H9 (cell line): ENCODE measurements around the gene BACH1. TPM values are rescaled to one million over a fixed set of nuclear protein-coding genes. Genes with fewer than 3 reads are reported as not detected.

Source experiments
- DNase-seq: peaks from one replicate; pipeline ENCODE4 v3.0.0-alpha.2; 2017
- H2AFZ ChIP-seq: one replicate; pipeline ENCODE4 v1.6.1; 2013; ENCODE audit warnings: mild to moderate bottlenecking, low read length, control low read depth, moderate library complexity
- H2AK5ac ChIP-seq: 2 replicates; pipeline ENCODE4 v1.6.1; 2013; ENCODE audit warnings: low read length, control low read depth, mixed read lengths; ENCODE audit not compliant: insufficient read length
- H2BK120ac ChIP-seq: one replicate; pipeline ENCODE4 v1.6.1; 2013; ENCODE audit warnings: low read depth, mild to moderate bottlenecking, low read length, control low read depth, inconsistent platforms; ENCODE audit not compliant: poor library complexity, severe bottlenecking
- H2BK12ac ChIP-seq: 2 replicates; pipeline ENCODE4 v1.6.1; 2013; ENCODE audit warnings: low read length, control low read depth, mixed read lengths, low read depth; ENCODE audit not compliant: insufficient read length
- H2BK15ac ChIP-seq: 2 replicates; pipeline ENCODE4 v1.6.1; 2013; ENCODE audit warnings: low read depth, low read length, control low read depth
- H2BK20ac ChIP-seq: one replicate; pipeline ENCODE4 v1.6.1; 2013; ENCODE audit warnings: low read depth, mild to moderate bottlenecking, low read length, control low read depth, inconsistent platforms; ENCODE audit not compliant: poor library complexity, severe bottlenecking
- H2BK5ac ChIP-seq: 2 replicates; pipeline ENCODE4 v1.6.1; 2013; ENCODE audit warnings: low read length, control low read depth, mixed read lengths; ENCODE audit not compliant: insufficient read length
- H3K14ac ChIP-seq: 2 replicates; pipeline ENCODE4 v1.6.1; 2013; ENCODE audit warnings: low read length, control low read depth; ENCODE audit not compliant: insufficient read depth
- H3K18ac ChIP-seq: 2 replicates; pipeline ENCODE4 v1.6.1; 2013; ENCODE audit warnings: low read depth, mild to moderate bottlenecking, mixed read lengths, low read length, control low read depth; ENCODE audit not compliant: insufficient read length
- H3K23ac ChIP-seq: 2 replicates; pipeline ENCODE4 v1.6.1; 2013; ENCODE audit warnings: low read length, control low read depth, mixed read lengths, low read depth; ENCODE audit not compliant: insufficient read length
- H3K23me2 ChIP-seq: 2 replicates; pipeline ENCODE4 v1.6.1; 2013; ENCODE audit warnings: low read depth, mild to moderate bottlenecking, mixed read lengths, low read length, control low read depth; ENCODE audit not compliant: insufficient read length, poor library complexity, severe bottlenecking
- H3K27ac ChIP-seq: 2 replicates; pipeline ENCODE4 v1.5.1; 2013; ENCODE audit warnings: low read length, control low read depth, mixed read lengths, low read depth; ENCODE audit not compliant: insufficient read length
- H3K27me3 ChIP-seq: 2 replicates; pipeline ENCODE4 v1.6.1; 2013; ENCODE audit warnings: low read length, control low read depth, inconsistent platforms; ENCODE audit not compliant: insufficient read depth
- H3K4ac ChIP-seq: 2 replicates; pipeline ENCODE4 v1.6.1; 2013; ENCODE audit warnings: low read depth, mild to moderate bottlenecking, control low read depth, inconsistent platforms, low read length, moderate library complexity
- H3K4me1 ChIP-seq: 2 replicates; pipeline ENCODE4 v1.6.1; 2013; ENCODE audit warnings: low read length, control low read depth, inconsistent platforms; ENCODE audit not compliant: insufficient read depth
- H3K4me2 ChIP-seq: 2 replicates; pipeline ENCODE4 v1.6.1; 2013; ENCODE audit warnings: low read length, control low read depth, mixed read lengths; ENCODE audit not compliant: insufficient read length, insufficient read depth
- H3K56ac ChIP-seq: 2 replicates; pipeline ENCODE4 v1.6.1; 2013; ENCODE audit warnings: low read depth, mild to moderate bottlenecking, mixed read lengths, low read length, control low read depth; ENCODE audit not compliant: insufficient read length
- H3K79me1 ChIP-seq: 2 replicates; pipeline ENCODE4 v1.6.1; 2013; ENCODE audit warnings: low read depth, mild to moderate bottlenecking, moderate library complexity, low read length, control low read depth, inconsistent platforms; ENCODE audit not compliant: insufficient read depth, poor library complexity, severe bottlenecking
- H3K79me2 ChIP-seq: 2 replicates; pipeline ENCODE4 v1.6.1; 2013; ENCODE audit warnings: low read length, control low read depth, inconsistent platforms; ENCODE audit not compliant: insufficient read depth
- H3K9ac ChIP-seq: 2 replicates; pipeline ENCODE4 v1.6.1; 2013; ENCODE audit warnings: low read length, control low read depth, mixed read lengths; ENCODE audit not compliant: insufficient read length; ENCODE audit errors: extremely low read depth
- H3K9me3 ChIP-seq: one replicate; pipeline ENCODE4 v1.6.1; 2013; ENCODE audit warnings: low read depth, low read length, inconsistent platforms; ENCODE audit not compliant: control insufficient read depth
- H3T11ph ChIP-seq: one replicate; pipeline ENCODE4 v1.6.1; 2013; ENCODE audit warnings: mild to moderate bottlenecking, low read length, control low read depth, inconsistent platforms
- H4K20me1 ChIP-seq: one replicate; pipeline ENCODE4 v1.6.1; 2013; ENCODE audit not compliant: control insufficient read depth, insufficient read length, insufficient read depth
- H4K5ac ChIP-seq: 2 replicates; pipeline ENCODE4 v1.6.1; 2013; ENCODE audit warnings: low read depth, mild to moderate bottlenecking, mixed read lengths, low read length, control low read depth; ENCODE audit not compliant: insufficient read length
- H4K8ac ChIP-seq: replicated peaks from 2 replicates; pipeline ENCODE4 v1.6.1; 2013; ENCODE audit warnings: low read length, control low read depth, mixed read lengths, low read depth; ENCODE audit not compliant: insufficient read length
- H4K91ac ChIP-seq: 2 replicates; pipeline ENCODE4 v1.6.1; 2013; ENCODE audit warnings: low read depth, mild to moderate bottlenecking, moderate library complexity, mixed read lengths, low read length, control low read depth; ENCODE audit not compliant: insufficient read length
- H3K27ac Mint-ChIP-seq, 3 experiments: 2 replicates in 2 of 3; 3 replicates in 1 of 3; pipeline ENCODE4 v1.8.0; 2020 to 2021; ENCODE audit warnings: mixed read lengths in 3 of 3, mild to moderate bottlenecking in 1 of 3, moderate library complexity in 1 of 3
- H3K27me3 Mint-ChIP-seq: 2 replicates; pipeline ENCODE4 v1.8.0; 2021; ENCODE audit warnings: low read depth, mild to moderate bottlenecking, moderate library complexity, mixed read lengths
- H3K36me3 Mint-ChIP-seq, 3 experiments: 2 replicates in 2 of 3; 3 replicates in 1 of 3; pipeline ENCODE4 v1.8.0; 2020 to 2021; ENCODE audit warnings: low read depth in 3 of 3, mixed read lengths in 3 of 3; ENCODE audit not compliant: insufficient read depth in 1 of 3
- H3K4me1 Mint-ChIP-seq, 2 experiments: 2 replicates each; pipeline ENCODE4 v1.8.0; 2020; ENCODE audit warnings: mixed read lengths in 2 of 2
- H3K4me3 Mint-ChIP-seq, 2 experiments: 2 replicates in 1 of 2; 3 replicates in 1 of 2; pipeline ENCODE4 v1.8.0; 2020 to 2021; ENCODE audit warnings: mild to moderate bottlenecking in 2 of 2, mixed read lengths in 2 of 2, moderate library complexity in 1 of 2
- H3K9me3 Mint-ChIP-seq, 2 experiments: 2 replicates in 1 of 2; 3 replicates in 1 of 2; pipeline ENCODE4 v1.8.0; 2020; ENCODE audit warnings: mild to moderate bottlenecking in 2 of 2, mixed read lengths in 2 of 2, moderate library complexity in 1 of 2
- CTCF ChIP-seq: fragments of 200-600 bp; sonication (generic); conservative IDR thresholded peaks from 3 replicates; pipeline ENCODE4 v1.8.0; 2021; ENCODE audit warnings: antibody characterized with exemption, mild to moderate bottlenecking
- WGBS: extraction: QIAGEN DNeasy Blood & Tissue Kit; methylation state at CpG from one replicate; pipeline ENCODE4 v1.1.7; 2013; ENCODE audit warnings: missing lambda C conversion rate, low lambda C conversion rate, mixed read lengths; ENCODE audit not compliant: insufficient read length; ENCODE audit errors: extremely low coverage; 5-methylcytosine and 5-hydroxymethylcytosine counted together
- total RNA-seq: library from RNA; stranded (reverse); gene quantifications from 2 replicates; pipeline ENCODE4 v1.2.1, GENCODE V29; 2021

The BACH1 gene
- total RNA-seq, 1 experiment from 2014 or later = 42.4 TPM

- Histone ChIP-seq H4K91ac (no peak overlapping the region), H2BK120ac (no peak overlapping the region), H2BK15ac (no peak overlapping the region), H2BK12ac (no peak overlapping the region), H3K9ac (no peak overlapping the region), H3K23me2 (no peaks in the 10 kb centered on the region), H2AK5ac (no peak overlapping the region), H3K14ac (no peak overlapping the region), H4K5ac (no peak overlapping the region), H3K79me1 (peaks cover 5% of the 10 kb centered on the region), H3K9me3 (no peaks in the 10 kb centered on the region), H3K56ac (no peak overlapping the region), H3K4ac (no peak overlapping the region), H4K20me1 (no peaks in the 10 kb centered on the region), H2BK5ac (no peak overlapping the region), H3K27me3 (no peaks in the 10 kb centered on the region), H2BK20ac (no peak overlapping the region), H3K23ac (no peak overlapping the region), H3K4me2 (no peak overlapping the region), H3K27ac (no peak overlapping the region), H2AFZ (no peak overlapping the region), H4K8ac (no peak overlapping the region), H3K4me1 (no peaks in the 10 kb centered on the region), H3T11ph (no peak overlapping the region), H3K18ac (no peak overlapping the region), H3K79me2 (peaks cover 16% of the 10 kb centered on the region)
- 100% methylated on average over 1 of the region's 6 CpGs for WGBS
- Mint-ChIP-seq H3K9me3 (no peaks in the 10 kb centered on the region), H3K36me3 (peaks cover 22 to 30% (median 22%) of the 10 kb centered on the region in 3 experiments), H3K4me1 (peaks cover 7 to 11% of the 10 kb centered on the region in 2 experiments; a peak in 3 of 4 replicates), H3K27me3 (no peaks in the 10 kb centered on the region), H3K27ac (no peak overlapping the region), H3K4me3 (no peak overlapping the region)
- DNase-seq = no peak
- no peak for TF ChIP-seq CTCF
These were observed 24.5 kb downstream of the BACH1 start for GRCh38 chr21:29323189-29323588.
